DOHH2 (cell line): ENCODE data around the gene TBC1D22A.

Experiments
- H3F3A ChIP-seq: fragments of 200-600 bp; sonication (generic), shearing (Covaris generic); 2 replicates; pipeline ENCODE4 v1.6.0; 2016; ENCODE audit warnings: antibody characterized with exemption, mild to moderate bottlenecking; ENCODE audit not compliant: control insufficient read depth, insufficient read depth
- H3K27ac ChIP-seq: fragments of 200-600 bp; sonication (generic); 2 replicates; pipeline ENCODE4 v1.5.1; 2014; ENCODE audit warnings: low read depth, mild to moderate bottlenecking, low read length, moderate library complexity
- H3K27me3 ChIP-seq: fragments of 200-600 bp; sonication (generic); 2 replicates; pipeline ENCODE4 v1.6.1; 2014; ENCODE audit warnings: mild to moderate bottlenecking, low read length, mixed read lengths; ENCODE audit not compliant: control insufficient read depth
- H3K36me3 ChIP-seq: fragments of 200-600 bp; sonication (generic); 2 replicates; pipeline ENCODE4 v1.6.1; 2014; ENCODE audit warnings: mild to moderate bottlenecking, low read length, moderate library complexity, mixed read lengths; ENCODE audit not compliant: control insufficient read depth
- H3K4me1 ChIP-seq: fragments of 200-600 bp; sonication (generic); 2 replicates; pipeline ENCODE4 v1.6.1; 2014; ENCODE audit warnings: mild to moderate bottlenecking, low read length, mixed read lengths; ENCODE audit not compliant: control insufficient read depth
- H3K4me2 ChIP-seq: fragments of 200-600 bp; sonication (generic); 2 replicates; pipeline ENCODE4 v1.6.0; 2014; ENCODE audit warnings: mild to moderate bottlenecking, low read length, moderate library complexity
- H3K4me3 ChIP-seq: fragments of 200-600 bp; sonication (generic); 2 replicates; pipeline ENCODE4 v1.5.1; 2014; ENCODE audit warnings: mild to moderate bottlenecking, low read length, mixed read lengths
- H3K79me2 ChIP-seq: fragments of 200-600 bp; sonication (generic); 2 replicates; pipeline ENCODE4 v1.6.1; 2014; ENCODE audit warnings: mild to moderate bottlenecking, low read length, mixed read lengths; ENCODE audit not compliant: control insufficient read depth
- H3K9me2 ChIP-seq: fragments of 200-600 bp; sonication (generic); replicated peaks from 2 replicates; pipeline ENCODE4 v1.6.1; 2014; ENCODE audit warnings: mild to moderate bottlenecking, low read length, mixed read lengths; ENCODE audit not compliant: control insufficient read depth
- H3K9me3 ChIP-seq: fragments of 200-600 bp; sonication (generic); 2 replicates; pipeline ENCODE4 v1.6.1; 2014; ENCODE audit warnings: antibody characterized with exemption, low read length, mixed read lengths; ENCODE audit not compliant: control insufficient read depth, insufficient read depth
- H4K20me1 ChIP-seq: fragments of 200-600 bp; sonication (generic); 2 replicates; pipeline ENCODE4 v1.6.0; 2014; ENCODE audit warnings: low read depth, mild to moderate bottlenecking, antibody characterized with exemption, low read length, moderate library complexity; ENCODE audit not compliant: control insufficient read depth, insufficient read depth
- CTCF ChIP-seq: fragments of 200-600 bp; sonication (generic); IDR thresholded peaks from one replicate; pipeline ENCODE4 v1.5.1; 2014; ENCODE audit warnings: antibody characterized with exemption, mild to moderate bottlenecking, low read depth, low read length; ENCODE audit not compliant: poor library complexity, severe bottlenecking
- EZH2phosphoT487 ChIP-seq: fragments of 200-600 bp; sonication (generic); IDR thresholded peaks from 2 replicates; pipeline ENCODE4 v1.6.1; 2017; ENCODE audit warnings: borderline replicate concordance, mild to moderate bottlenecking, antibody characterized with exemption, low read length, moderate library complexity, mixed read lengths

TBC1D22A gene

GRCh38 chr22:47060718-47061117 lies 298.3 kb downstream of the TBC1D22A start:
- Histone ChIP-seq H3K9me3 (no peaks in the 10 kb centered on the region), H3K4me2 (no peak overlapping the region), H3K27ac (no peak overlapping the region), H3K36me3 (peaks cover 44% of the 10 kb centered on the region), H3K4me3 (no peak overlapping the region), H3K9me2 (no peaks in the 10 kb centered on the region), H3K79me2 (peaks cover 3% of the 10 kb centered on the region; the same call in 1 of the 2 replicates), H3K27me3 (no peaks in the 10 kb centered on the region), H3K4me1 (peaks cover 32% of the 10 kb centered on the region), H3F3A (0 out of 2 replicates have a peak, but pooled peaks cover 2% of the 10 kb centered on the region), H4K20me1 (no peaks in the 10 kb centered on the region)
- TF ChIP-seq CTCF (no peak), EZH2phosphoT487 (no peak)

- TF ChIP-seq EZH2phosphoT487 (no peak), CTCF (no peak)
- H3K79me2 ChIP-seq, result peaks cover 3% of the 10 kb centered on the region; the same call in 1 of the 2 replicates
- H3K9me3 ChIP-seq, result no peaks in the 10 kb centered on the region
- H3K27me3 ChIP-seq, result no peaks in the 10 kb centered on the region
- no peaks in the 10 kb centered on the region for H4K20me1 ChIP-seq
- H3K4me3 ChIP-seq, result no peak overlapping the region
- no peak overlapping the region for H3K27ac ChIP-seq
- H3K4me1 ChIP-seq, result peaks cover 32% of the 10 kb centered on the region
- H3K4me2 ChIP-seq, result no peak overlapping the region
- H3F3A ChIP-seq, result 0 out of 2 replicates have a peak, but pooled peaks cover 2% of the 10 kb centered on the region
- H3K9me2 ChIP-seq, result no peaks in the 10 kb centered on the region
- H3K36me3 ChIP-seq, result peaks cover 45% of the 10 kb centered on the region
These were observed 298.8 kb downstream of the TBC1D22A start for GRCh38 chr22:47061226-47061625.

GRCh38 chr22:47062126-47062525 lies 299.7 kb downstream of the TBC1D22A start:
- peaks cover 31% of the 10 kb centered on the region for H3K4me1 ChIP-seq
- TF ChIP-seq CTCF (no peak), EZH2phosphoT487 (no peak)
- H3K9me2 ChIP-seq, result no peaks in the 10 kb centered on the region
- no peak overlapping the region for H3K4me3 ChIP-seq
- H3K27me3 ChIP-seq, result no peaks in the 10 kb centered on the region
- H3K9me3 ChIP-seq, result no peaks in the 10 kb centered on the region
- H3K4me2 ChIP-seq, result no peak overlapping the region
- no peaks in the 10 kb centered on the region for H4K20me1 ChIP-seq
- H3F3A ChIP-seq, result 0 out of 2 replicates have a peak, but pooled peaks cover 2% of the 10 kb centered on the region
- H3K79me2 ChIP-seq, result peaks cover 3% of the 10 kb centered on the region; the same call in 1 of the 2 replicates
- no peak overlapping the region for H3K27ac ChIP-seq
- H3K36me3 ChIP-seq, result peaks cover 42% of the 10 kb centered on the region
